GM18858 (cell line): ENCODE data around the gene CHRND.

Experiments
- ATAC-seq: cut with Tn5 transposase; IDR thresholded peaks from one replicate; pipeline ENCODE4 v1.9.1; 2021; ENCODE audit not compliant: unreplicated experiment

The CHRND gene

GRCh38 chr2:232525791-232526371 is at the start of gene CHRND:
Gene CHRND (plus strand): TSS chr2:232526160. CDS start chr2:232526216, 56 bp downstream.
- no peak for ATAC-seq

- ATAC-seq: no peak
Observed at GRCh38 chr2:232476791-232477190, 49.2 kb upstream of the CHRND start.

GRCh38 chr2:232477751-232478510 is 48.0 kb upstream of the CHRND start:
- ATAC-seq: no peak

GRCh38 chr2:232478571-232479340 is 47.2 kb upstream of the CHRND start:
- ATAC-seq: no peak

GRCh38 chr2:232479341-232480200 is 46.4 kb upstream of the CHRND start:
- no peak for ATAC-seq

GRCh38 chr2:232480201-232481190 is 45.5 kb upstream of the CHRND start:
- no peak for ATAC-seq

- ATAC-seq: no peak
Observed at GRCh38 chr2:232481322-232482140, 44.4 kb upstream of the CHRND start.

- ATAC-seq: no peak
Observed at GRCh38 chr2:232482301-232483238, 43.4 kb upstream of the CHRND start.

- no peak for ATAC-seq
Observed at GRCh38 chr2:232483311-232483922, 42.5 kb upstream of the CHRND start.

- no peak for ATAC-seq
Observed at GRCh38 chr2:232483923-232484627, 41.9 kb upstream of the CHRND start.

GRCh38 chr2:232484628-232485347 is 41.2 kb upstream of the CHRND start:
- ATAC-seq: no peak

GRCh38 chr2:232485348-232485756 is 40.6 kb upstream of the CHRND start:
- ATAC-seq: no peak

GRCh38 chr2:232485757-232486557 is 40.0 kb upstream of the CHRND start:
- ATAC-seq: no peak

GRCh38 chr2:232486558-232487384 is 39.2 kb upstream of the CHRND start:
- no peak for ATAC-seq
